ENCODE data around the gene LRCH4. TPM values are rescaled to one million over a fixed set of nuclear protein-coding genes. Genes with fewer than 3 reads are reported as not detected.

The LRCH4 gene
- total and polyA plus RNA-seq, 9 of the 15 experiments (the other 6 are each of a cell fraction or from before 2014, with no cell fraction given), result 0.06 to 63.3 (median 15.0) TPM

DNA sequence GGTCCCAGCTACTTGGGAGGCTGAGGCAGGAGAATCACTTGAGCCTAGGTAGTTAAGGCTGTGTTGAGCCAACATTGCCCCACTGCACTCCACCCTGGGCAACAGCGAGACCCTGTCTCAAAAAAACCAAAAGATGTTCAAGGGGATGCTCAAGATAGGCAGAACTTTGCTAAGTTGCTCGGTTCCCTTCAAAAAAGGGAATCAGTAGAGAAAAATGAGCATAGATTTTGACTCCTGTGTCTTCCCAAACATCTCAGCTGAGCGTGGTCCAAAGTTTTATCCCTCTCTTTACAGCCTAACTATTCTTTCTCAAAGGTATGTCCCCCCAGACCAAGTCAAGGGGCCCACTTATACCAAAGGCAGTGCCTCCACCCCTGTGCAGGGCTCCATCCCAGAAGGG, 32.9 kb downstream of the LRCH4 start (continued):
- TF ChIP-seq, protein P1, sequence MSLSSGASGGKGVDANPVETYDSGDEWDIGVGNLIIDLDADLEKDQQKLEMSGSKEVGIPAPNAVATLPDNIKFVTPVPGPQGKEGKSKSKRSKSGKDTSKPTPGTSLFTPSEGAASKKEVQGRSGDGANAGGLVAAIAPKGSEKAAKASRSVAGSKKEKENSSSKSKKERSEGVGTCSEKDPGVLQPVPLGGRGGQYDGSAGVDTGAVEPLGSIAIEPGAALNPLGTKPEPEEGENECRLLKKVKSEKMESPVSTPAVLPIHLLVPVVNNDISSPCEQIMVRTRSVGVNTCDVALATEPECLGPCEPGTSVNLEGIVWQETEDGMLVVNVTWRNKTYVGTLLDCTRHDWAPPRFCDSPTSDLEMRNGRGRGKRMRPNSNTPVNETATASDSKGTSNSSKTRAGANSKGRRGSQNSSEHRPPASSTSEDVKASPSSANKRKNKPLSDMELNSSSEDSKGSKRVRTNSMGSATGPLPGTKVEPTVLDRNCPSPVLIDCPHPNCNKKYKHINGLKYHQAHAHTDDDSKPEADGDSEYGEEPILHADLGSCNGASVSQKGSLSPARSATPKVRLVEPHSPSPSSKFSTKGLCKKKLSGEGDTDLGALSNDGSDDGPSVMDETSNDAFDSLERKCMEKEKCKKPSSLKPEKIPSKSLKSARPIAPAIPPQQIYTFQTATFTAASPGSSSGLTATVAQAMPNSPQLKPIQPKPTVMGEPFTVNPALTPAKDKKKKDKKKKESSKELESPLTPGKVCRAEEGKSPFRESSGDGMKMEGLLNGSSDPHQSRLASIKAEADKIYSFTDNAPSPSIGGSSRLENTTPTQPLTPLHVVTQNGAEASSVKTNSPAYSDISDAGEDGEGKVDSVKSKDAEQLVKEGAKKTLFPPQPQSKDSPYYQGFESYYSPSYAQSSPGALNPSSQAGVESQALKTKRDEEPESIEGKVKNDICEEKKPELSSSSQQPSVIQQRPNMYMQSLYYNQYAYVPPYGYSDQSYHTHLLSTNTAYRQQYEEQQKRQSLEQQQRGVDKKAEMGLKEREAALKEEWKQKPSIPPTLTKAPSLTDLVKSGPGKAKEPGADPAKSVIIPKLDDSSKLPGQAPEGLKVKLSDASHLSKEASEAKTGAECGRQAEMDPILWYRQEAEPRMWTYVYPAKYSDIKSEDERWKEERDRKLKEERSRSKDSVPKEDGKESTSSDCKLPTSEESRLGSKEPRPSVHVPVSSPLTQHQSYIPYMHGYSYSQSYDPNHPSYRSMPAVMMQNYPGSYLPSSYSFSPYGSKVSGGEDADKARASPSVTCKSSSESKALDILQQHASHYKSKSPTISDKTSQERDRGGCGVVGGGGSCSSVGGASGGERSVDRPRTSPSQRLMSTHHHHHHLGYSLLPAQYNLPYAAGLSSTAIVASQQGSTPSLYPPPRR (CRISPR knock-in tag; IDR thresholded peaks at IDR 0.05; ENCODE audit: borderline replicate concordance), result no peak
- TF ChIP-seq, protein P2, sequence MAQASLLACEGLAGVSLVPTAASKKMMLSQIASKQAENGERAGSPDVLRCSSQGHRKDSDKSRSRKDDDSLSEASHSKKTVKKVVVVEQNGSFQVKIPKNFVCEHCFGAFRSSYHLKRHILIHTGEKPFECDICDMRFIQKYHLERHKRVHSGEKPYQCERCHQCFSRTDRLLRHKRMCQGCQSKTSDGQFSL (CRISPR knock-in tag; IDR thresholded peaks at IDR 0.05), result no peak
- TF ChIP-seq, protein P2 (tag; IDR thresholded peaks at IDR 0.05), result no peak
- TF ChIP-seq ZNF41 (CRISPR knock-in tag; conservative IDR thresholded peaks at IDR 0.05) (no peak), NR4A1 (CRISPR knock-in tag; IDR thresholded peaks at IDR 0.05) (no peak), NR4A1 (tag; IDR thresholded peaks at IDR 0.05) (no peak), POLR3A (IDR thresholded peaks at IDR 0.05; ENCODE audit: borderline replicate concordance, extremely low read depth, insufficient read depth, insufficient read length) (no peak), MAFK (IDR thresholded peaks at IDR 0.05; ENCODE audit: low read length) (no peak), TAF1 (IDR thresholded peaks at IDR 0.05; ENCODE audit: control insufficient read depth, extremely low read depth, insufficient read depth, low read length, severe bottlenecking) (no peak), TCFL5 (CRISPR knock-in tag; conservative IDR thresholded peaks at IDR 0.05) (no peak), RBFOX2 (IDR thresholded peaks at IDR 0.05; ENCODE audit: low read depth, low read length) (no peak), LEF1 (IDR thresholded peaks at IDR 0.05) (no peak)
- TF ChIP-seq, protein P3, sequence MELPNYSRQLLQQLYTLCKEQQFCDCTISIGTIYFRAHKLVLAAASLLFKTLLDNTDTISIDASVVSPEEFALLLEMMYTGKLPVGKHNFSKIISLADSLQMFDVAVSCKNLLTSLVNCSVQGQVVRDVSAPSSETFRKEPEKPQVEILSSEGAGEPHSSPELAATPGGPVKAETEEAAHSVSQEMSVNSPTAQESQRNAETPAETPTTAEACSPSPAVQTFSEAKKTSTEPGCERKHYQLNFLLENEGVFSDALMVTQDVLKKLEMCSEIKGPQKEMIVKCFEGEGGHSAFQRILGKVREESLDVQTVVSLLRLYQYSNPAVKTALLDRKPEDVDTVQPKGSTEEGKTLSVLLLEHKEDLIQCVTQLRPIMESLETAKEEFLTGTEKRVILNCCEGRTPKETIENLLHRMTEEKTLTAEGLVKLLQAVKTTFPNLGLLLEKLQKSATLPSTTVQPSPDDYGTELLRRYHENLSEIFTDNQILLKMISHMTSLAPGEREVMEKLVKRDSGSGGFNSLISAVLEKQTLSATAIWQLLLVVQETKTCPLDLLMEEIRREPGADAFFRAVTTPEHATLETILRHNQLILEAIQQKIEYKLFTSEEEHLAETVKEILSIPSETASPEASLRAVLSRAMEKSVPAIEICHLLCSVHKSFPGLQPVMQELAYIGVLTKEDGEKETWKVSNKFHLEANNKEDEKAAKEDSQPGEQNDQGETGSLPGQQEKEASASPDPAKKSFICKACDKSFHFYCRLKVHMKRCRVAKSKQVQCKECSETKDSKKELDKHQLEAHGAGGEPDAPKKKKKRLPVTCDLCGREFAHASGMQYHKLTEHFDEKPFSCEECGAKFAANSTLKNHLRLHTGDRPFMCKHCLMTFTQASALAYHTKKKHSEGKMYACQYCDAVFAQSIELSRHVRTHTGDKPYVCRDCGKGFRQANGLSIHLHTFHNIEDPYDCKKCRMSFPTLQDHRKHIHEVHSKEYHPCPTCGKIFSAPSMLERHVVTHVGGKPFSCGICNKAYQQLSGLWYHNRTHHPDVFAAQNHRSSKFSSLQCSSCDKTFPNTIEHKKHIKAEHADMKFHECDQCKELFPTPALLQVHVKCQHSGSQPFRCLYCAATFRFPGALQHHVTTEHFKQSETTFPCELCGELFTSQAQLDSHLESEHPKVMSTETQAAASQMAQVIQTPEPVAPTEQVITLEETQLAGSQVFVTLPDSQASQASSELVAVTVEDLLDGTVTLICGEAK (IDR thresholded peaks at IDR 0.05), result no peak
- TF ChIP-seq, protein P3 (CRISPR knock-in tag; IDR thresholded peaks at IDR 0.05), result no peak

Measured in K562 (cell line).